H1 (cell line): ENCODE measurements around the gene BLVRA. TPM values are rescaled to one million over a fixed set of nuclear protein-coding genes. Genes with fewer than 3 reads are reported as not detected.

Experiments used
- CTCF ChIA-PET: fragments of 300-600 bp; sonication (Branson Sonifier 250); formaldehyde crosslinking; loops from one replicate; lab custom pipeline; 2021; ENCODE audit not compliant: partially characterized antibody; lab: Charles Lee
- POLR2A ChIA-PET: fragments of 300-600 bp; sonication (Branson Sonifier 250); formaldehyde crosslinking; loops from one replicate; lab custom pipeline; 2021; ENCODE audit warnings: inconsistent platforms; ENCODE audit not compliant: partially characterized antibody; lab: Charles Lee
- DNase-seq, 2 experiments: peaks; one replicate each; pipeline versions ENCODE4 v3.0.0 to v3.0.0-alpha.2; 2010 to 2022; ENCODE audit warnings: low spot score in 2 of 2, low read depth in 1 of 2, mixed read lengths in 1 of 2
- FAIRE-seq: peaks from 2 replicates; lab custom pipeline; 2011; peaks lifted over from hg19 to GRCh38; lab: Jason Lieb, UNC
- H2AFZ ChIP-seq: 2 replicates; pipeline ENCODE4 v1.8.1; 2012; ENCODE audit warnings: low read length, inconsistent platforms
- H2AK5ac ChIP-seq: 2 replicates; pipeline ENCODE4 v1.6.1; 2013; ENCODE audit warnings: low read depth, low read length
- H2BK120ac ChIP-seq: replicated peaks from 2 replicates; pipeline ENCODE3; 2013; ENCODE audit warnings: low read depth, low read length, inconsistent platforms
- H2BK12ac ChIP-seq: 2 replicates; pipeline ENCODE4 v1.6.1; 2013; ENCODE audit warnings: low read depth, low read length
- H2BK15ac ChIP-seq: 2 replicates; pipeline ENCODE4 v1.6.1; 2013; ENCODE audit warnings: low read length
- H2BK20ac ChIP-seq: 2 replicates; pipeline ENCODE4 v1.6.1; 2013; ENCODE audit warnings: low read length
- H2BK5ac ChIP-seq: 2 replicates; pipeline ENCODE4 v1.6.1; 2013; ENCODE audit warnings: low read depth, low read length
- H3K14ac ChIP-seq: 2 replicates; pipeline ENCODE4 v1.6.1; 2013; ENCODE audit warnings: inconsistent platforms; ENCODE audit not compliant: insufficient read length
- H3K18ac ChIP-seq: 2 replicates; pipeline ENCODE4 v1.6.1; 2013; ENCODE audit warnings: low read length; ENCODE audit errors: extremely low read depth
- H3K23ac ChIP-seq: 2 replicates; pipeline ENCODE4 v1.6.1; 2013; ENCODE audit warnings: inconsistent platforms; ENCODE audit not compliant: insufficient read length
- H3K23me2 ChIP-seq: 2 replicates; pipeline ENCODE4 v1.6.1; 2013; ENCODE audit warnings: low read depth, low read length
- H3K27ac ChIP-seq: 2 replicates; pipeline ENCODE4 v1.6.1; 2011; ENCODE audit warnings: low read depth, low read length, inconsistent platforms
- H3K27me3 ChIP-seq, 4 experiments: replicated peaks in 1 of 4; 1 replicate in 1 of 4; 2 replicates in 3 of 4; pipeline versions ENCODE4 v1.6.1 to v1.8.1; 2011 to 2013; ENCODE audit warnings: low read length in 3 of 4, mild to moderate bottlenecking in 3 of 4, inconsistent platforms in 2 of 4, mixed read lengths in 2 of 4, moderate library complexity in 1 of 4; ENCODE audit not compliant: control insufficient read depth in 3 of 4, insufficient read depth in 3 of 4; ENCODE audit errors: extremely low read depth in 1 of 4
- H3K36me3 ChIP-seq, 4 experiments: 2 replicates each; pipeline versions ENCODE4 v1.6.1 to v1.8.1; 2011 to 2013; ENCODE audit warnings: mild to moderate bottlenecking in 4 of 4, low read length in 3 of 4, moderate library complexity in 2 of 4, control low read depth in 1 of 4, inconsistent platforms in 1 of 4; ENCODE audit not compliant: insufficient read depth in 4 of 4, control insufficient read depth in 2 of 4
- H3K4ac ChIP-seq: replicated peaks from 2 replicates; pipeline ENCODE3; 2013; ENCODE audit warnings: low read length, low read depth, mixed read lengths, inconsistent platforms; ENCODE audit not compliant: insufficient read length
- H3K4me1 ChIP-seq, 4 experiments: replicated peaks in 1 of 4; 1 replicate in 1 of 4; 2 replicates in 3 of 4; pipeline versions ENCODE4 v1.6.1 to v1.8.1; 2011 to 2013; ENCODE audit warnings: low read length in 3 of 4, inconsistent platforms in 2 of 4, mixed read lengths in 1 of 4; ENCODE audit not compliant: insufficient read depth in 4 of 4, control insufficient read depth in 3 of 4
- H3K4me2 ChIP-seq, 2 experiments: 2 replicates each; pipeline versions ENCODE4 v1.6.1 to v1.8.1; 2011 to 2013; ENCODE audit warnings: low read depth in 2 of 2, low read length in 2 of 2, control low read depth in 1 of 2, inconsistent platforms in 1 of 2, mild to moderate bottlenecking in 1 of 2; ENCODE audit not compliant: insufficient read depth in 1 of 2
- H3K4me3 ChIP-seq, 4 experiments: fragments of 200-600, 300-600 bp in 1 of 4; sonication (generic), shearing (Covaris generic), sonication (Bioruptor Twin) in 1 of 4; 2 replicates each; pipeline versions ENCODE4 v1.5.1 to v1.8.1; 2011 to 2016; ENCODE audit warnings: low read length in 4 of 4, low read depth in 3 of 4, control low read depth in 2 of 4, inconsistent platforms in 2 of 4, mild to moderate bottlenecking in 2 of 4, mixed read lengths in 1 of 4, moderate library complexity in 1 of 4; ENCODE audit not compliant: insufficient read depth in 2 of 4; ENCODE audit errors: extremely low read depth in 1 of 4
- H3K56ac ChIP-seq: replicated peaks from 2 replicates; pipeline ENCODE3; 2013; ENCODE audit warnings: low read depth, mild to moderate bottlenecking, mixed read lengths, low read length, inconsistent platforms; ENCODE audit not compliant: insufficient read length
- H3K79me1 ChIP-seq: 2 replicates; pipeline ENCODE4 v1.6.1; 2013; ENCODE audit warnings: low read depth, low read length, control low read depth
- H3K79me2 ChIP-seq, 2 experiments: 2 replicates each; pipeline versions ENCODE4 v1.6.1 to v1.8.1; 2012 to 2013; ENCODE audit warnings: low read length in 2 of 2, mild to moderate bottlenecking in 2 of 2, inconsistent platforms in 1 of 2; ENCODE audit not compliant: insufficient read depth in 2 of 2, control insufficient read depth in 1 of 2
- H3K9ac ChIP-seq, 4 experiments: replicated peaks in 1 of 4; 1 replicate in 1 of 4; 2 replicates in 3 of 4; pipeline versions ENCODE4 v1.6.1 to v1.8.1; 2011 to 2013; ENCODE audit warnings: low read depth in 3 of 4, low read length in 3 of 4, control low read depth in 2 of 4, mild to moderate bottlenecking in 2 of 4, moderate library complexity in 2 of 4, inconsistent platforms in 1 of 4; ENCODE audit errors: extremely low read depth in 1 of 4
- H3K9me3 ChIP-seq, 2 experiments: 2 replicates each; pipeline versions ENCODE4 v1.6.1 to v1.8.1; 2012 to 2013; ENCODE audit warnings: mild to moderate bottlenecking in 2 of 2, moderate library complexity in 2 of 2, control low read depth in 1 of 2, inconsistent platforms in 1 of 2, low read depth in 1 of 2, low read length in 1 of 2, mixed read lengths in 1 of 2; ENCODE audit not compliant: insufficient read depth in 2 of 2
- H4K20me1 ChIP-seq, 2 experiments: replicated peaks in 1 of 2; 2 replicates each; pipeline versions ENCODE3 to v1.8.1; 2011 to 2013; ENCODE audit warnings: inconsistent platforms in 2 of 2, low read length in 2 of 2, mild to moderate bottlenecking in 1 of 2; ENCODE audit not compliant: insufficient read depth in 2 of 2, control insufficient read depth in 1 of 2
- H4K5ac ChIP-seq: 2 replicates; pipeline ENCODE4 v1.6.1; 2013; ENCODE audit warnings: low read length, low read depth, mixed read lengths, inconsistent platforms; ENCODE audit not compliant: insufficient read length
- H4K8ac ChIP-seq: 2 replicates; pipeline ENCODE4 v1.8.0; 2013; ENCODE audit warnings: mild to moderate bottlenecking, moderate library complexity, low read length, inconsistent platforms; ENCODE audit not compliant: insufficient read depth; ENCODE audit errors: extremely low read depth
- H4K91ac ChIP-seq: replicated peaks from 2 replicates; pipeline ENCODE3; 2013; ENCODE audit warnings: low read length, mixed read lengths, inconsistent platforms; ENCODE audit not compliant: insufficient read length
- CHD2 ChIP-seq: IDR thresholded peaks from 2 replicates; pipeline ENCODE4 v1.6.1; 2012; ENCODE audit warnings: low read length, improper control_type of control experiment
- E2F6 ChIP-seq: IDR thresholded peaks from 2 replicates; pipeline ENCODE4 v1.6.1; 2012; ENCODE audit warnings: inconsistent platforms
- FOSL1 ChIP-seq: IDR thresholded peaks from 2 replicates; pipeline ENCODE4 v1.6.1; 2011; ENCODE audit warnings: mild to moderate bottlenecking, low read depth, low read length, moderate library complexity; ENCODE audit not compliant: insufficient read depth
- HDAC6 ChIP-seq: IDR thresholded peaks from one replicate; pipeline ENCODE4 v1.7.1; 2012; ENCODE audit warnings: low read depth, mild to moderate bottlenecking, inconsistent platforms, low read length, moderate library complexity
- KDM1A ChIP-seq: fragments of 200-600, 300-600 bp; sonication (generic); IDR thresholded peaks from 2 replicates; pipeline ENCODE4 v1.7.1; 2016; ENCODE audit warnings: mild to moderate bottlenecking, low read length, borderline replicate concordance
- PHF8 ChIP-seq: fragments of 200-600 bp; sonication (generic); conservative IDR thresholded peaks from 2 replicates; pipeline ENCODE4 v1.7.1; 2012; ENCODE audit warnings: low read depth, mild to moderate bottlenecking, inconsistent platforms, low read length, moderate library complexity
- RAD21 ChIP-seq, 2 experiments: IDR thresholded peaks in 1 of 2; conservative IDR thresholded peaks in 1 of 2; 2 replicates each; pipeline ENCODE4 v1.6.1; 2011; ENCODE audit warnings: low read depth in 2 of 2, low read length in 2 of 2, improper control_type of control experiment in 1 of 2, inconsistent platforms in 1 of 2, mild to moderate bottlenecking in 1 of 2, moderate library complexity in 1 of 2
- RNF2 ChIP-seq: fragments of 200-900, 300-1000 bp; sonication (generic); IDR thresholded peaks from 2 replicates; pipeline ENCODE4 v1.7.1; 2016; ENCODE audit warnings: borderline replicate concordance, low read depth, mild to moderate bottlenecking, antibody characterized with exemption, low read length; ENCODE audit not compliant: poor library complexity, severe bottlenecking; ENCODE audit errors: missing control alignments
- USF2 ChIP-seq: IDR thresholded peaks from 2 replicates; pipeline ENCODE4 v1.6.1; 2011; ENCODE audit warnings: low read length, improper control_type of control experiment
- WGBS, 2 experiments: shearing (Covaris generic) in 1 of 2; methylation state at CpG; one replicate each; pipeline versions ENCODE4 v1.1.6 to v1.1.7; 2013 to 2015; ENCODE audit warnings: low lambda C conversion rate in 2 of 2, mixed read lengths in 2 of 2, inconsistent platforms in 1 of 2, low coverage in 1 of 2, missing lambda C conversion rate in 1 of 2; ENCODE audit not compliant: insufficient replicate concordance in 2 of 2, insufficient coverage in 1 of 2, insufficient read length in 1 of 2; ENCODE audit errors: extremely low coverage in 1 of 2, missing lambda C conversion rate in 1 of 2; 5-methylcytosine and 5-hydroxymethylcytosine counted together
- polyA plus RNA-seq, 7 experiments: library from polyadenylated mRNA; depleted of rRNA in 3 of 7; stranded (reverse) in 5 of 7; unstranded in 2 of 7; fragments of >200 nt in 5 of 7; fragments of 200-250 nt in 2 of 7; gene quantifications; 1 replicate in 5 of 7; 2 replicates in 1 of 7; 4 replicates in 1 of 7; pipeline versions ENCODE4 v1.2.1 to v1.2.3, GENCODE V29; 2011 to 2013; ENCODE audit warnings: missing spikeins in 2 of 7, mixed read lengths in 2 of 7
- total RNA-seq: library from RNA; stranded (reverse); fragmentation: NEBNext Ultra II Directional; extraction: Animal tissue kit (Norgen Biotek cat#: 25700); gene quantifications from 2 replicates; pipeline ENCODE4 v1.2.1, GENCODE V29; 2021

The BLVRA gene
- total and polyA plus RNA-seq, 2 of the 8 experiments (the other 6 are each of a cell fraction or from before 2014, with no cell fraction given), result 16.1 to 37.1 TPM

- DNase-seq (no peak), FAIRE-seq (no peak)
- Histone ChIP-seq H2AFZ (no peak overlapping the region), H3K18ac (no peak overlapping the region), H3K23ac (no peak overlapping the region), H4K91ac (no peak overlapping the region), H4K8ac (no peak overlapping the region), H3K4me3 (no peak overlapping the region), H2BK5ac (no peak overlapping the region), H3K36me3 (no peaks in the 10 kb centered on the region), H3K56ac (no peak overlapping the region), H2AK5ac (no peak overlapping the region), H2BK20ac (no peak overlapping the region), H3K9me3 (no peaks in the 10 kb centered on the region), H3K14ac (no peak overlapping the region), H2BK120ac (no peak overlapping the region), H3K9ac (no peak overlapping the region), H3K27ac (no peak overlapping the region), H2BK12ac (no peak overlapping the region), H4K5ac (no peak overlapping the region), H3K79me1 (no peaks in the 10 kb centered on the region), H3K4me2 (no peak overlapping the region), H4K20me1 (no peaks in the 10 kb centered on the region), H2BK15ac (no peak overlapping the region; the same call in 1 of the 2 replicates), H3K4ac (no peak overlapping the region), H3K79me2 (no peaks in the 10 kb centered on the region), H3K4me1 (peaks cover 0 to 5% (median 2%) of the 10 kb centered on the region in 4 experiments; a peak in 5 of 7 replicates), H3K23me2 (peaks cover 4% of the 10 kb centered on the region), H3K27me3 (peaks cover 0 to 10% (median 7%) of the 10 kb centered on the region in 4 experiments; a peak in 4 of 7 replicates)
- ChIA-PET POLR2A (interaction anchor here (0.5 to 1.3 kb wide), 2 partner anchors 17 to 66 kb away, joined by 3 read pairs; no protein-coding TSS in a partner anchor), CTCF (interaction anchor here (0.6 to 1.3 kb wide), 6 partner anchors 9 to 172 kb away, joined by 3 to 7 read pairs (median 4); partner anchors contain the start of gene STK17A)
- 81% methylated on average over 4 of the region's 4 CpGs; no CpG with 5 or more reads in 1 of the 2 experiments for WGBS, 2 experiments
- TF ChIP-seq KDM1A (no peak), HDAC6 (no peak), PHF8 (no peak), RAD21 (IDR thresholded peaks at IDR 0.05 in 1 of 2, conservative IDR thresholded peaks at IDR 0.05 in 1 of 2; ENCODE audit: low read depth in 2 of 2, low read length in 2 of 2) (no peak), USF2 (no peak), E2F6 (no peak), RNF2 (no peak), FOSL1 (no peak), CHD2 (no peak)
Observed at GRCh38 chr7:43754596-43754995, 3.9 kb upstream of the BLVRA start.
